ENCODE data around the gene SLC6A13.
A peak's percentile ranks its signal among the peaks of the same experiment; 100 is the strongest.
"Not testable (repeated sequence)": the region's sequence is repeated elsewhere in the genome, so short reads cannot be mapped to it uniquely, and the experiment has no call there.

Gene SLC6A13

DNA sequence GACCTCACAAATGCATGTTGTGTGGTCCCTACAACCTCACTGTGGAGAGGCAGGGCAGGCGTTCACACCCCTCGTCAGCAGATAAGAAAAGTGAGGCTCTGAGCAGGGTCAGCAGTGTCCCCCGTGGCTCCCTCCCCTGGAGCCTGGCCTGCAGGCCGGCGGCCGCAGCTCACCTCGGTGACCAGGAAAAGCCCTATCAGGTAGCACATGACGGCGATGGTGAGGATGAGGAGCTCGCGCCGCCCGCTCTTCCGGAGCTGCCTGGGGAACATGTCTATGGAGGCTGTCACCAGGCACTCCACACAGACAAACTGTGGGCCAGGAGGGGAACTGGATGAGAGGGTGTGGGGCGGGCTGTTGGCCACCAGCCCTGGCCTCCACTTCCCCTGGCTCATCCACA, 66.7 kb downstream of the SLC6A13 start:
- DNase-seq: no peak

DNA sequence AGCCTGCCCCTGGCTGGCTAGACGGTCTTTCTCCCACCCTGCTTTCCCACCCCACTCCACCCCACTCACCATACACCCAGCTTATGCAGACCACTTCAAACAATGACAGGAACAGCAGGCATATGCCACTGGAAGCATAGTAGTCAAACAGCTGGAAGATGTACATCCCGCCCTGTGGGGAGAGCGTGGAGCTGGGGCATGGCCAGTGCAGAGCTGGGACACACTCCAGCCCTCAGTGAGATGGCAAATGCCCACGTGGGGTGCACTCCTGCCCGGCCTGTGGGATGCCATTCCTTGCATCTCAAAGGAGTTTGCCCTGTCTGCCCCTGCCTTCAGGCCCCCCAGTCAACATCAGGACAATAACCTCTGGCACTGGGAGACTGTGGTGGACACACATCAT, 67.5 kb downstream of the SLC6A13 start:
- no peak for DNase-seq

DNA sequence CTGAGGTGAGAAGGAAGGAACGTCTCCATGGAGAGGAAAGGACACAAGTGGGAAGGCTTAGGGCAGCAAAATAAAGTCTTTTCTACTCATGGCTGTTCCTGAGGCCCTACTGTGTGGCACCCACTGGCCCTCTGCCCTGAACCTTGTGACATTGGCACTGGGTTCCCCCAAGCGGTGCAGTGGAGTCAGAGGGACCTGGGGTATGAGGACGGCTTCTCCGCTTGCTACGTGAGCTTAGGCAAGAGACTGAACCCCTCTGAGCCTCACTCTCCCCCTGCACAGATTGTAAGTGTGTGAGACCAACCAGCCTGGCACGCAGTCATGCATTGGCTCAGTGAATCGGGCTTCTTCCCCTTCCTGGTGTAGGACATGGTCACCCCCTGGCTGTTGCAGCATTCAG, 68.4 kb downstream of the SLC6A13 start:
- DNase-seq: no peak

DNA sequence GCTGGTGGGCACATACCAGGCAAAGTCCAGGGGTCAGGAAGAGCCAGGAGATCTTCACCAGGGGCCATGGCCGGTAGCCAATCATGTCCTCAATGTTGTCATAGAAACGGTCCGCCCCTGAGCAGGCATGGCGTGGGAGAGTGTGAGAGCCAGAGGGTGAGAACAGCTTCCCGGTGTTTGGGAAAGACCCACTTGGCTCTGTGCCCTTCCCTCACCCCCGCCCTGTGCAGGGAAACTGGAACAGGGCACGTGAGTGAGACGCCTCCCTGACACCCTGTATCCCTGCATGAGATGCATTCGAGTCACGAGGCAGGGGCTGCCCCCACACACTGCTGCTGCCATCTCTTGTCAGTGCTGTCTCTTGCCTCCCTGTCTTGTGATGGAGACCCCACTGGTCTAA, 69.4 kb downstream of the SLC6A13 start:
- DNase-seq: no peak

DNA sequence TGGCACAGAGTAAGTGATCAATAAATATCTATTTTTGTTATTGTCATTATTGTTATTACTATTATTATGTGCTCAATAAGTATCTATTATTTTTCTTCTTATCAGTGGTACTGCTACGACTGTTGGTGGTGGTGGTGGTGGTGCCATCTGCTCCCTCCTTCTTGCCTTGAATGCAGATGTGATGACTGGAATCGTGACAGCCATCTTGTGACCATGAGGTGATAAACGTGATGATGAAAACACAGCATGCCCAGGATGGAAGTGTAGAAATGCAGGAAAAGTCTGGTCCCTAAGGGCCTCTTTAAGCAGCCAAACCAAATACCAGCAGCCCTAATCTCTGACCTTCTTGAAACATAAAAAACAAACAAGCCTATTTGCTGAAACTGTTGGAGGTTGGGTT, 71.1 kb downstream of the SLC6A13 start:
- DNase-seq: no peak

DNA sequence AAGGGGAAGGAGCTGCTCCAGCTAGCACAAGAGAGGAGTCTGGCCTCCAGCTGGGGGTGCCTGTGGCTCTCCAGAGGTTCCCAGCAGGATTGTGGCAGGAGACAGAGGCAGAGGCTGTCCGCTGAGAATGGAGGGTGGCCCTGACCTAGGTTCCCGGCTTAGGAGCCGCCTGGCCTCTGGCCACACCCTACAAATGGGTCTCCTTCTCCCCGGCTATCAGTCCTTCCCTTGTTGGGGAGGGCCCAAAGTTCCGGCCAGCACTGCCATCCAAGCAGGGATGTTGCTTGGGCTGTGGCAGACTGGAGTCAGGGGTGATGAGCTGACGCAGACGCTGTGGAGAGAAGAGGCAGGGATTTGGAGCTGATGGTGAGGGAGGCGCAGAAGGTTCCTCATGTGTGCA, 71.8 kb downstream of the SLC6A13 start:
- DNase-seq: no peak

DNA sequence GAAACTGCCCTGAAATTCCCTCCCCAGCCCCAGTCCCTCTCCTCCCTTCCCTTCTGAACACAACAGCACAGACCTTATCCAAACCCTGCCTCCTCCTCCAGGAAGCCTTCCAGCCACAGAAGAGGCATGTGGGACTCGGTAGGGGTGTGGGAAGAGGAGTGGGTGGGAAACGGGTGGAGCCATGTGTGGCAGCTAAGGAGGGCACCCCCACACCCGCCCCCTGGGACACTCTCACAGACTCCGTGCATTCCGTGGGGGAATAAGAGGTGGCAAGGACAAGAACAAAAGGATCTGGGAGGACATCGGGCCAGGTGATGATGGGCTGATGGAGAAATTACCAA, 73.0 kb downstream of the SLC6A13 start:
- no peak for DNase-seq

DNA sequence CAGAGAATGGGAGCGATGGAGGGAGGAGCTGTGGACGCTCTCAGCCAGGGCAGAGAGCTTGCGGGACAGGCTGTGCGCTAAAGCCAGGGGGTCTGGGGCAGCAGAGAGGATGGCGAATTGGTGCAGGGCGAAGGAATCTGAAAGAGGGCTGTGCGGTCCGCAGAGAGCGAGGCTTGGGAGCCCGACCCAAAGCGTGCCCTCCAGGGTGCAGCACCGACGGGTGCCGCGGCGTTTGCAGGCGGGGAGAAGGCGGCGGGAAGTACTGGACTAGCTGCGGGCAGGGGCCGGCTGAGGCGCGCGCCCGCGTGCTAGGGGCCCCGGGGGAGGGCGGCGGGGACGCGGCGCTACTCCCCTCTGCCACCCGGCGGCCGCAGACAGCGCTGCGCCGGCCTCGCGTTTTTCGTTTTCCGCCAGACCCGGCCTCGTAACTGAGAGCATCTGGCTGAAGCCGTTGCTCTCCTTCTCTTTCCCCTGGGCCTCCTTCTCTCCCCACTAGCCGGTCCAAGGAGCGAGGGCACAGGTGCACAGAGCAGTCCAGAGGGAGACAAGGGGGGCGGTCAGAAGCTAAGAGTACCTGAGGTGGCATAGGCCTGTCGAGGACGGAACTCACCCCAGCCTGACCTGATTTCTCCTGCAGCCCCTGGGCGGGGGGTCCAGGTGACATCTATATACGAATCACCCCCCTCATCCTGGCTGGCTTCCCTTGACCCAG, 73.6 kb downstream of the SLC6A13 start:
- DNase-seq: peak; percentile 80

DNA sequence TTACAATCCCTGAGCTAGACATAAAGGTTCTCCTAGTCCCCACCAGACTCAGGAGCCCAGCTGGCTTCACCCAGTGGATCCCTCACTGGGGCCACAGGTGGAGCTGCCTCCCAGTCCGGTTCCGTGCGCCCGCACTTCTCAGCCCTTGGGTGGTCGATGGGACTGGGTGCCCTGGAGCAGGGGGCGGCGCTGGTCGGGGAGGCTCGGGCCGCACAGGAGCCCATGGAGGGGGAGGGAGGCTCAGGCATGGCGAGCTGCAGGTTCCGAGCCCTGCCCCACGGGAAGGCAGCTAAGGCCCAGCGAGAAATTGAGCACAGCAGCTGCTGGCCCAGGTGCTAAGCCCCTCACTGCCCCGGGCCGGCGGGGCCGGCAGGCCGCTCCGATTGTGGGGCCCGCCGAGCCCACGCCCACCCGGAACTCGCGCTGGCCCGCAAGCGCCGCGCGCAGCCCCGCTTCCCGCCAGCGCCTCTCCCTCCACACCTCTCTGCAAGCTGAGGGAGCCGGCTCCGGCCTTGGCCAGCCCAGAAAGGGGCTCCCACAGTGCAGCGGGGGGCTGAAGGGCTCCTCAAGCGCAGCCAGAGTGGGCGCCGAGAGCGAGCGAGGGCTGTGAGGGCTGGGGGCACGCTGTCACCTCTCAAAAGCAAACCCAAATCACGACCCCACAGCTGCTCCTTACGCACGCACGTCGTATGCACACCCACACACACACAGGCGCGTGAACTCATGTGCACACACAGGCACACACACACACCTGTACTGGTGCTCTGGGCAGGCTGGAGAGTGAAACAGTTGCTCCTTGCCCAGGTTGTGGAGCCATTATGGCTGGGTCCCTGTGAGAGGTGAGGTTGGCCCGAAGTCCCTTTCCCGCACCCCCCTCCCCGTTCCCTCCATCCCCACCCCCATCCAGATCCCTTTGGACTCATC, 74.4 kb downstream of the SLC6A13 start:
- DNase-seq: not testable (repeated sequence)

DNA sequence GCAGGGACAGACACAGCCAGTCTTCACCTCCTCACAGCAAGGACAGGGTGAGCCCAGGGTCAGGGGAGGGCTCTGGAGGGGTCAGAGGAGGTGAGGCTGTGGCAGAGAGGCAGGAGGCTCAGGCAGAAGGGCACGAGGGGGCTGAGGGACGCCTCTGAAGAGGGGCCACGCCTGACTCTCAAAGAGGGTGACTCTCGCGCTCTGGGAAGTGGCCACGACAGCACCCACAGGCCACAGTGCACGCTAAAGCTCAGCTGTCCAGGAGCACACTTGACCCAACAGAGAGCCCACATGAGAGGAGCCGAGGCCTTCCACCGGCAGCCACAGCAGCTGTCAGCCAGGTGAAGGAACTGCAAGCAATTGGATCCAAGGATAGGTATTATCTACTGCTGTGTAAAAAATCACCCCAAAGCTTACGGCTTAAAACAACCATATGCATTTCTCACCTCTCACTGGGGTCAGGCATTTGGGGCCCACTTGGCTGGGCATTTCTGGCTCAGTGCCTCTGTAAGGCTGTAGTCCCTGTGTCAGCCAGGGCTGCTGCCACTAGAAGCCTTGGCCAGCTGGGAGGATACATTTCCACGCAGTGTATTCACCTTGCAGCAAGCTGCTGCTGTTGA, 76.5 kb downstream of the SLC6A13 start:
- DNase-seq: no peak

DNA sequence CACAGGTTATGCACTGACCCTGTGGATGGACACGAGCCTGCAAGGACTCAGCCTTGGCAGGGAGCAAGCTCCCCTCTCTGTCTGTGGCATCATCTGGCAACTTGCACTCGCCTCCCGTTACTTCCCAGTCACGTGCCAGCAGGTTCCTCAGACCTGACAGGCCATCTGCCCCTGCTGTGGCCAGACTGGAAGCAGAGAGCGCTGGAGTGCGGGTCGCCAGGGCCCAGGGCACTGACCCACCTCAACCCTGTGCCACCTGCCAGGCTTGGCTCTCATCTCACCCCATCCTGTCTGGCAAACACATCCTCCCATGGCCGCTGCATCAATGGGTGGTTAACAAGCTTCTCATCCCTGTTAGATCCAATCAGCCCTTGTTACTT, 77.1 kb downstream of the SLC6A13 start:
- DNase-seq: no peak

DNA sequence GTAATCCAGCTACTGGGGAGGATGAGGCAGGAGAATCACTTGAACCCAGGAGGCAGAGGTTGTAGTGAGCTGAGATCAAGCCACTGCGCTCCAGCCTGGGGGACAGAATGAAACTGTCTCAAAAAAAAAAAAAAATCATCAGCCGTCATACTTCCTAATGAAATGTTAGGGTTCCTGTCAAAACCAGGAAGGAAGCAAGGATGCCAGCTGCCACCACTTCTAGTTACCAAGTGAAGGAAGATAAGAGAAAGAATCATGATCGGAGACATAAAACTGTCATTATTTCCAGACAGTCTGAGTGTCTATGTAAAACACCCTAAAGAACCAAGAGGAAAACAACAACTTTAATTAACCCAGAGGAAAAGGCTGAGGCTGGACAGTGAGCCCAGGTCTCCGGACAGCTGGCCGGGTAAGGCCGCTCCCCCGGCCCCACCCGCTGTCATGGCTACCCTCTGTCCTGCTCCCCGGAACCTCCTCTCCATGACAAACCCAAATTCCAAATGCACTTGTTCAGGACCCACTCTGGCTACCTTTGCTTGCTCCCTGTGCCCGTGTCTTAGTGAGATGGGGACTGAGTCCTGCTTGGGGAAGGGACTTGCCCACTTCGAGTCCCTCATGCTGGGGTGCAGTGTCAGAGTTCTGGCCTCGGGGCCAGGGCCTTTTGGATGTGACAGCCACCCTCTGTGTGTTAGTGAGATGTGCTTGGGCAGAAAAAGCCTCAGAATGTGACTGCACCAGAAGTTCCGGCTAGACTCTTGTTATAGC, 77.6 kb downstream of the SLC6A13 start:
- no peak for DNase-seq

DNA sequence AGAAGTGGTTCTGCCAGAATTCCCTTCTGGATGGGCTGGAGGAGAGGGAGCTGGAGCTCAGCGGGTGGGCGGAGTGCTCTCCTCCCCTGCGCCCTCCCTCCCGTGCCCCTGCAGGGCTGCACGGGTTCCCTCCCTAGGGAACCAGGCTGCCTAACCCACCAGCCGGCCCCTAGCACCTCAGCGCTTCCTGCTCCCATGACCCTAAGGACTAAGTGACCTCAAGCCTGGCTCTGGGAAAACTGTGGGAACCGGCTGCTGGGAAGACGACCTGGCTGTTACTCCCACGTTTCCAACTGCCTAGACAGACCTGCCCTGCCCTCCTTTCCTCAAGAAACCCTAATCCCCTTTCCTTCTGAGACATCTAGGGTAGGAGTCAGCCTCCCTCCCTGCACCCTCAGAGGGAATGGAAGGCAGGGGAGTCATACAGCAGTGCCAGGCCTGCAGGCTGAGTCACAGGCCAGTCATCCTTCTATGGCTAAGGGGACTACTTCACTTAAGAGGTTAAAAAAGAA, 80.2 kb downstream of the SLC6A13 start:
- no peak for DNase-seq

DNA sequence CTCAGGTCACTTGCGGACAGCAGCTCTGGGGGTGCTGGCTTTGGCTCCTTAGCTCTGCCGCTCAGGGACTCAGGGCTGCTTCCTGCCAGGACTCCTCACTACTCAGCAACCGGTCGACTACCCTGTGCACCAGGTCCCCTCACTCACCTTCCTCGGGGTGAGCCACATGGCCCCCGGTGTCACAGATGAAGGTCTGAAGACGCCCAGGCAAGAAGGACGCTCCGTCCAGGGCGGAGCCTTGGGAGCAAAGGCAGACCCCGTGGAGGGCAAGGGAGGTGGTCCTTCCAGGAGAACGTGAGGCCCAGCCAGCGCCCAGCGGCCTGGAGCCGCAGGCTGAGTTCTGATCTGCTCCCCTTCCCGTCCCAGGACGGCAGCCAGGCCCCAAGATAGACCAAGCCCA, 80.7 kb downstream of the SLC6A13 start:
- DNase-seq: no peak

DNA sequence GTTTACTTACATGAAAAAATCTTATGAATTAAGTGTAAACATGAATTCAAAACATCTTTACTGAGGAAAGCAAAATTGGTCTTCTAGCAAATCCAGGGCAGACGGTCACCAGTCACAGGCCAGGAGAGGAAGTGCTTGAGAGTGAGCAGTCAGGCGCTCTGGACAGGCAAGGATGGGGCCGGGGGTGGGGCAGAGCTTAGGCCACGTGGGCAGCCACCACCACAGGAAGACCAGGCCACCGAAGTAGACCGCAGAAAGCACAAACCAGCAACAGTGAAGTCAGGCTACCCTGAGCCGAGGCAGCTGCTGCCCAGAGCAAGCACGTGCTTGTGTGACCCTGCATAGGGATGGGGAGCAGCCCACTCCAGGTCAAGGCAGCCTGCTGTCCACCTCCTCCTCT, 82.2 kb downstream of the SLC6A13 start:
- no peak for DNase-seq

DNA sequence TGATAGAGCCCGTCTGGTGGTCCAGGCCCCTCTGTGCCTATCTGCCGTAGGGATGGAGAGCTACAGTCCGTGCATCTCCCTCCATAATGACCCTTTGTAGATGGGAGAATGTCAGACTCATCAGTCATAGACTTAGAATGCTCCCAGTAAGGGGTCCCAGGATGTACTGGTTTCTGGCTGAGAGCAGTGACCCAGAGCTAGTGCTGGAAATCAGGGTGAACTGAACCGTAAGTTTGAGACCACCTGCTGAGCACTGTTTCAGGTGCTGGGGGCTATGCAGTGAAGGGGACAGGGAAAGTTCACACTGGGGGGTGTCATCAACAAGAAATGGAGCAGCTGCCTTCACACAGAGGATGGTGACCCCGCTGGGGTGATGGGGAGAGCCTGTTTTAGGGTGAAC, 82.8 kb downstream of the SLC6A13 start:
- DNase-seq: no peak

DNA sequence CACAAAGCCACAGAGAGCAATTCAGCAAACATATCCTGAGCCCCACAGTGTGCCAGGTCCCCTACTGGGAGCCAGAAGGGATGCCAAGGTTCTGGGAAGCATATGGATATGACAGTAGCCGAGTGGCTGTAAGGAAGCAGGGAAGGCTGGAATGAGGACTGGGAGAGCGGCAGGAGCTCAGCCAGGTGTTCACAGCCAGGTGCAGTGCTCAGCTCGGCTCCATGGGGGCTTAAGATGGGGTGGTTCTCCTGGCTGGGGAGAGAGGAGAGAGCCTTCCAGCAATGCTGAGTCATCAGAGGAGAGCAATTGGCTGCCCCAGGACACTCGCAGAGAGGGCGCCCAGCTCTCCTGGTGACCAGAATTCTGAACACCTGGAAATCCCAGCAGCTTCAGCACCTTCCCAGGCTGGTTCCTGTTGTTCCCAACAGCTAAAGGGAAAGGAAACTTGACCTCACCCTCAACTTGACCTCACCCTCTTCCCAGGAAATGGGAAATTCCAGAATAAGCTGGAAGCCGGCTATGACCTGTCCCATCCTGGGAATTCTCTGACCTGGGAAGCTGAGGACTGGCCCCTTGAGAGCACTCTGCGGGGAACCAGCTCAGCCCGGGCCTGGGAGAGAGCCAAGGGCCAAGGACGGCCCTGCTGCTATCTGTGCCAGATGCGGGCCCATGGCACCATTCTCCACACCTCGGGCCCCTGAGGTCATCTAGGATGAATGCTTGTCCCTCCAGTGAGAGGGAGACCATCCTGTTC, 83.3 kb downstream of the SLC6A13 start:
- no peak for DNase-seq

DNA sequence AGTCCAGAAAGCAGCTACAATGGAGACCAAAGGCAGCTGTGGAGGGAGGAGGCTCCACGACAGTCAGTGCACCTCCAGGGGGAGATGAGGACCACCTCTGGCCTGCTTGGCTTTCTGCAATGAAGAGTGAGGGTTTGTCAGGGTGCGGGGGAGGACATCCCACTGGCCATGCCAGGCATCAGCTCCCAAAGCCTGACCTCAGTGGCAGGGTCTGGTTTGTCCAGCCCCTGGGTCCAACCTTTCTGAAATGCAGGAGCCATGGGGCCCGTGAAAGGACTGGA, 83.9 kb downstream of the SLC6A13 start:
- DNase-seq: no peak

DNA sequence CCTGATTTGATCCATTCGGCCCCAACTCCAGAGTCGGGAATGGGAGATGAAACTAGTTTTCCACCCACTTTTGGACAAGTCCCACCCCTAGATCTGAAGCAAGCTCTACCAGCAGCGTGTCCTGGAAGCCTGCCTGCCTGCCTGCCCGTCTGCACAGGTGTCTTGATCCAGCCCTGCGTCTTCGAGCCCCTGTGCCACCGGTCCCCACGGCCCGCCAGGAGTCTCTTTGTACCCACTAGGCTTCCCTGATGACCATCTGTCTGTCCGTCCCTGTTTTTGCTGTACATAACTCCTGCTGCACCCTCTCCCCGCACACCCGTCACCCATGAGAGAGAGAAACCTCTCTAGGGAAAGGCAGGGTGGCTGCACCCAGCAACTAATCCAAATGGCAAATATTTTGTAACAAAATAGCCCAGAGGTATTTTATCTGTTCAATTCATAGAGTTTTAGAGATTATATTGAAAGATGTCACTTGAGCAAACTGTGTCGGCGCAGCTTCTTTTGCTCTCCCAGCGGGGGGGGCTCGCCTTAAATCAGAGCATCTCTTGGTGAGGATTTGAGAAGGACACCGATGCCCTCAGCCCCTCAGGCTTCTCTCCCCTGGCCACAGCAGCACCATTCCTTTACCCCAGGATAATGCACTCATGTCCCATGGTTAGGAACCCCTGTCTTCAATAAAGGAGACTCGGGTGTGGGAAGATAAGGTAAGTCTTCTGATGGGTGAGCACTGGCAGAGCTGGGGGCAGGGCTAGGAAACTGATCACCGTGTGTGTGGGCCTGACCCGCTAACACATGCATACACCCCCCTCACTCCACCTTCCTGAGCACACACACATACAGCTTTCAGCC, 84.4 kb downstream of the SLC6A13 start:
- no peak for DNase-seq

DNA sequence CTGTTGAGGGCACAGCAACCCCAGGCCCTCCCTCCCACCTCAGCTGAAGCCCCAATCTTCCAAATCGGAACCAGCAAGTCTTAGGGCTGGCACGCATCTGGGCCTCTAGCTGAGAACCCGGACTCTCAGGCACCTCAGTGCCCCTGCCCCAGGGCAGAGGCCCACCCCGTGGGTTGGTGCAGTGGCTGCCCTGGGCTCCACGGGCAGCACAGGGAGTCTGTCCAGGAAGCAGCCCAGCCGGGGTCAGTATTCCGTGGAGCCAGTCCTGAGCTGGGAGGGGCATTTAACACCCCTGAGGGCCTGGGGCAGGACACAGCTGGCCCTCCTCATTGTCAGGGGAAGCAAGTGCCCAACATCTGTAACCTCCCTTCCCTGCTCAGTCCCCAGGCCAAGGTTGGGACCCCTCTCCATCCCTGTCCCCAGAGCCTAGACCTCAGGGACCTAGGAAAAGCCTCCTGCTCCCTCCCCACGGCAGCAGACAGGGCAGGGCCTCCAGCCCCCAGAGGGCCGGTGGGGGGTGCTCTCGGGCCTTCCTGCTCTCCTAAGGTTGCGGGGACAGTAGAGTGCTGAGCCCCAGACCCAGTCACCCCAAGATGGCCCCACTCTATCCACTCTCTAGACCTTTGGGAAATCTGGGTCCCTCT, 85.2 kb downstream of the SLC6A13 start:
- DNase-seq: no peak

Measured in right forelimb (tissue), 1 donor.